HEK293 (cell line): ENCODE results near the gene PRKACG.

Experiments
- CTCF ChIA-PET: fragments of 350-600 bp; formaldehyde crosslinking; extraction: SDS; loops from one replicate; lab custom pipeline; 2021; ENCODE audit warnings: antibody characterized with exemption; lab: Yijun Ruan, JAX
- POLR2A ChIA-PET: fragments of 300-600 bp; formaldehyde crosslinking; extraction: SDS; loops from one replicate; lab custom pipeline; 2020; ENCODE audit warnings: antibody characterized with exemption, inconsistent platforms; lab: Yijun Ruan, JAX
- H3K27ac ChIP-seq: fragments of 200-500 bp; sonication (Bioruptor generic); 2 replicates; pipeline ENCODE4 v1.5.1; 2014; ENCODE audit warnings: low read depth, low read length, control low read depth, inconsistent platforms; ENCODE audit errors: extremely low read depth
- H3K36me3 ChIP-seq, 2 experiments: fragments of 200-500 bp in 1 of 2; sonication (Bioruptor generic) in 1 of 2; 1 replicate in 1 of 2; 2 replicates in 1 of 2; pipeline ENCODE4 v1.5.1; 2014 to 2017; ENCODE audit warnings: inconsistent platforms in 2 of 2, low read length in 2 of 2; ENCODE audit not compliant: control insufficient read depth in 2 of 2, insufficient read depth in 1 of 2
- H3K4me1 ChIP-seq: fragments of 200-500 bp; sonication (Bioruptor generic); 2 replicates; pipeline ENCODE4 v1.5.1; 2014; ENCODE audit warnings: mild to moderate bottlenecking, low read length, inconsistent platforms; ENCODE audit not compliant: control insufficient read depth, insufficient read depth
- H3K4me3 ChIP-seq: 2 replicates; pipeline ENCODE4 v1.5.1; 2011; ENCODE audit warnings: low read depth, mild to moderate bottlenecking, control low read depth, low read length, moderate library complexity
- H3K9me3 ChIP-seq: fragments of 200-500 bp; sonication (Bioruptor generic); 2 replicates; pipeline ENCODE4 v1.5.1; 2014; ENCODE audit warnings: low read depth, low read length, inconsistent platforms; ENCODE audit not compliant: control insufficient read depth, insufficient read depth
- GLI4 ChIP-seq: fragments of 450-650 bp; formaldehyde crosslinking; IDR thresholded peaks from 2 replicates; pipeline ENCODE4 v1.5.1; 2016; ENCODE audit warnings: missing biosample characterization, missing genetic modification characterization
- KLF1 ChIP-seq: fragments of 450-650 bp; formaldehyde crosslinking; IDR thresholded peaks from 2 replicates; pipeline ENCODE4 v1.5.1; 2016; ENCODE audit warnings: missing biosample characterization, missing genetic modification characterization
- KLF8 ChIP-seq: fragments of 450-650 bp; formaldehyde crosslinking; IDR thresholded peaks from 2 replicates; pipeline ENCODE4 v1.5.1; 2016; ENCODE audit warnings: missing biosample characterization, missing genetic modification characterization
- ZNF175 ChIP-seq: fragments of 450-650 bp; formaldehyde crosslinking; IDR thresholded peaks from 2 replicates; pipeline ENCODE4 v1.5.1; 2016; ENCODE audit warnings: missing biosample characterization, missing genetic modification characterization
- ZNF221 ChIP-seq: fragments of 450-650 bp; formaldehyde crosslinking; IDR thresholded peaks from 2 replicates; pipeline ENCODE4 v1.5.1; 2017; ENCODE audit warnings: missing biosample characterization, missing genetic modification characterization, borderline replicate concordance
- ZNF223 ChIP-seq: fragments of 450-650 bp; formaldehyde crosslinking; IDR thresholded peaks from 2 replicates; pipeline ENCODE4 v1.5.1; 2016; ENCODE audit warnings: missing biosample characterization, missing genetic modification characterization
- ZNF239 ChIP-seq: fragments of 450-650 bp; formaldehyde crosslinking; IDR thresholded peaks from 2 replicates; pipeline ENCODE4 v1.5.1; 2016; ENCODE audit warnings: missing biosample characterization, missing genetic modification characterization
- TF ChIP-seq, protein P1 (sequence below): fragments of 450-650 bp; formaldehyde crosslinking; IDR thresholded peaks from 2 replicates; pipeline ENCODE4 v1.5.1; 2016; ENCODE audit warnings: missing biosample characterization, missing genetic modification characterization
- TF ChIP-seq, protein P2 (sequence below): fragments of 450-650 bp; formaldehyde crosslinking; IDR thresholded peaks from 2 replicates; pipeline ENCODE4 v1.5.1; 2017; ENCODE audit warnings: missing biosample characterization, missing genetic modification characterization
- TF ChIP-seq, protein P3 (sequence below): fragments of 450-650 bp; formaldehyde crosslinking; IDR thresholded peaks from 2 replicates; pipeline ENCODE4 v1.5.1; 2016; ENCODE audit warnings: missing biosample characterization, missing genetic modification characterization
- TF ChIP-seq, protein P4 (sequence below): fragments of 450-650 bp; formaldehyde crosslinking; IDR thresholded peaks from 2 replicates; pipeline ENCODE4 v1.5.1; 2017; ENCODE audit warnings: missing biosample characterization, missing genetic modification characterization

Gene PRKACG

DNA sequence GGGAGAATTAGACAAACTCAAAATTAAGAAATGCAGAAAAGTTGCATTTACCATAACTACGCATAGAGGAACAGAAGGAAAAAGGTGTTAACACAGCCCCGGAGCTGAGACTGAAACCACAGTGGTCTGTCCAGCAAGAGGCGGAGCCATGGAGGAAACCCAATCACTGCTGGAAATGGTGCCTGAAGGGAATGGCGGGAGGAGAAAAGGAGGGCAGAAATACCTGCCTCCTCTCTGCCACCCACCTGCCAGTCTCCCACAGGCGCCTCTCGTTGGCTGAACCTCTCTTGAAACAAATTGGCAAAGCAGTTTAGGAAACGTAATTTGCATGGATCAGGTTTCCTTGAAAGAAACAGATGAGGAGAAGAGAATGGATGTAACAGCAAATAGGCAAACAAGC, 9.7 kb upstream of the PRKACG start:
- CTCF ChIA-PET = interaction anchor here (0.8 to 1.1 kb wide), 3 partner anchors 11 to 452 kb away, joined by 3 to 6 read pairs (median 4); no protein-coding TSS in a partner anchor
- H3K4me3 ChIP-seq = no peak overlapping the region
- H3K36me3 ChIP-seq = no peaks in the 10 kb centered on the region
- TF ChIP-seq GLI4 = no peak
- TF ChIP-seq, protein P1, sequence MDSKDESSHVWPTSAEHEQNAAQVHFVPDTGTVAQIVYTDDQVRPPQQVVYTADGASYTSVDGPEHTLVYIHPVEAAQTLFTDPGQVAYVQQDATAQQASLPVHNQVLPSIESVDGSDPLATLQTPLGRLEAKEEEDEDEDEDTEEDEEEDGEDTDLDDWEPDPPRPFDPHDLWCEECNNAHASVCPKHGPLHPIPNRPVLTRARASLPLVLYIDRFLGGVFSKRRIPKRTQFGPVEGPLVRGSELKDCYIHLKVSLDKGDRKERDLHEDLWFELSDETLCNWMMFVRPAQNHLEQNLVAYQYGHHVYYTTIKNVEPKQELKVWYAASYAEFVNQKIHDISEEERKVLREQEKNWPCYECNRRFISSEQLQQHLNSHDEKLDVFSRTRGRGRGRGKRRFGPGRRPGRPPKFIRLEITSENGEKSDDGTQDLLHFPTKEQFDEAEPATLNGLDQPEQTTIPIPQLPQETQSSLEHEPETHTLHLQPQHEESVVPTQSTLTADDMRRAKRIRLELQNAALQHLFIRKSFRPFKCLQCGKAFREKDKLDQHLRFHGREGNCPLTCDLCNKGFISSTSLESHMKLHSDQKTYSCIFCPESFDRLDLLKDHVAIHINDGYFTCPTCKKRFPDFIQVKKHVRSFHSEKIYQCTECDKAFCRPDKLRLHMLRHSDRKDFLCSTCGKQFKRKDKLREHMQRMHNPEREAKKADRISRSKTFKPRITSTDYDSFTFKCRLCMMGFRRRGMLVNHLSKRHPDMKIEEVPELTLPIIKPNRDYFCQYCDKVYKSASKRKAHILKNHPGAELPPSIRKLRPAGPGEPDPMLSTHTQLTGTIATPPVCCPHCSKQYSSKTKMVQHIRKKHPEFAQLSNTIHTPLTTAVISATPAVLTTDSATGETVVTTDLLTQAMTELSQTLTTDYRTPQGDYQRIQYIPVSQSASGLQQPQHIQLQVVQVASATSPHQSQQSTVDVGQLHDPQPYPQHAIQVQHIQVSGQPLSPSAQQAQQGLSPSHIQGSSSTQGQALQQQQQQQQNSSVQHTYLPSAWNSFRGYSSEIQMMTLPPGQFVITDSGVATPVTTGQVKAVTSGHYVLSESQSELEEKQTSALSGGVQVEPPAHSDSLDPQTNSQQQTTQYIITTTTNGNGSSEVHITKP (tag by site-specific recombination) = 0 out of 2 replicates have a peak, but pooled peaks have one; percentile 3
- no peaks in the 10 kb centered on the region for H3K9me3 ChIP-seq
- no peak overlapping the region for H3K27ac ChIP-seq
- H3K4me1 ChIP-seq = no peaks in the 10 kb centered on the region
- POLR2A ChIA-PET = no interaction called here

GRCh38 chr9:69020301-69021145, 6.6 kb upstream of the PRKACG start:
- no peak for TF ChIP-seq ZNF223 (tag by site-specific recombination)
- TF ChIP-seq, protein P2, sequence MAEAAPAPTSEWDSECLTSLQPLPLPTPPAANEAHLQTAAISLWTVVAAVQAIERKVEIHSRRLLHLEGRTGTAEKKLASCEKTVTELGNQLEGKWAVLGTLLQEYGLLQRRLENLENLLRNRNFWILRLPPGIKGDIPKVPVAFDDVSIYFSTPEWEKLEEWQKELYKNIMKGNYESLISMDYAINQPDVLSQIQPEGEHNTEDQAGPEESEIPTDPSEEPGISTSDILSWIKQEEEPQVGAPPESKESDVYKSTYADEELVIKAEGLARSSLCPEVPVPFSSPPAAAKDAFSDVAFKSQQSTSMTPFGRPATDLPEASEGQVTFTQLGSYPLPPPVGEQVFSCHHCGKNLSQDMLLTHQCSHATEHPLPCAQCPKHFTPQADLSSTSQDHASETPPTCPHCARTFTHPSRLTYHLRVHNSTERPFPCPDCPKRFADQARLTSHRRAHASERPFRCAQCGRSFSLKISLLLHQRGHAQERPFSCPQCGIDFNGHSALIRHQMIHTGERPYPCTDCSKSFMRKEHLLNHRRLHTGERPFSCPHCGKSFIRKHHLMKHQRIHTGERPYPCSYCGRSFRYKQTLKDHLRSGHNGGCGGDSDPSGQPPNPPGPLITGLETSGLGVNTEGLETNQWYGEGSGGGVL (tag by site-specific recombination) = no peak
- no peak for TF ChIP-seq ZNF175 (tag by site-specific recombination)
- TF ChIP-seq, protein P3, sequence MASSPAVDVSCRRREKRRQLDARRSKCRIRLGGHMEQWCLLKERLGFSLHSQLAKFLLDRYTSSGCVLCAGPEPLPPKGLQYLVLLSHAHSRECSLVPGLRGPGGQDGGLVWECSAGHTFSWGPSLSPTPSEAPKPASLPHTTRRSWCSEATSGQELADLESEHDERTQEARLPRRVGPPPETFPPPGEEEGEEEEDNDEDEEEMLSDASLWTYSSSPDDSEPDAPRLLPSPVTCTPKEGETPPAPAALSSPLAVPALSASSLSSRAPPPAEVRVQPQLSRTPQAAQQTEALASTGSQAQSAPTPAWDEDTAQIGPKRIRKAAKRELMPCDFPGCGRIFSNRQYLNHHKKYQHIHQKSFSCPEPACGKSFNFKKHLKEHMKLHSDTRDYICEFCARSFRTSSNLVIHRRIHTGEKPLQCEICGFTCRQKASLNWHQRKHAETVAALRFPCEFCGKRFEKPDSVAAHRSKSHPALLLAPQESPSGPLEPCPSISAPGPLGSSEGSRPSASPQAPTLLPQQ (tag by site-specific recombination) = no peak
- no peak for TF ChIP-seq KLF8 (tag by site-specific recombination)
- TF ChIP-seq KLF1 = no peak
- no peak for TF ChIP-seq ZNF239 (tag by site-specific recombination)
- no peak for TF ChIP-seq ZNF221 (tag by site-specific recombination)
- TF ChIP-seq, protein P4, sequence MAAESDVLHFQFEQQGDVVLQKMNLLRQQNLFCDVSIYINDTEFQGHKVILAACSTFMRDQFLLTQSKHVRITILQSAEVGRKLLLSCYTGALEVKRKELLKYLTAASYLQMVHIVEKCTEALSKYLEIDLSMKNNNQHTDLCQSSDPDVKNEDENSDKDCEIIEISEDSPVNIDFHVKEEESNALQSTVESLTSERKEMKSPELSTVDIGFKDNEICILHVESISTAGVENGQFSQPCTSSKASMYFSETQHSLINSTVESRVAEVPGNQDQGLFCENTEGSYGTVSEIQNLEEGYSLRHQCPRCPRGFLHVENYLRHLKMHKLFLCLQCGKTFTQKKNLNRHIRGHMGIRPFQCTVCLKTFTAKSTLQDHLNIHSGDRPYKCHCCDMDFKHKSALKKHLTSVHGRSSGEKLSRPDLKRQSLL (tag by site-specific recombination) = no peak
- no peaks in the 10 kb centered on the region for H3K36me3 ChIP-seq
- H3K9me3 ChIP-seq = no peaks in the 10 kb centered on the region
- POLR2A ChIA-PET = interaction anchor here (0.7 to 0.8 kb wide), 2 partner anchors 15 to 172 kb away, joined by 3 read pairs; partner anchors contain the start of gene FXN
- CTCF ChIA-PET = interaction anchor here (1.6 to 2.7 kb wide), 2 partner anchors 15 to 21 kb away, joined by 7 to 11 read pairs; partner anchors contain the start of gene FXN
- H3K4me3 ChIP-seq = no peak overlapping the region
- H3K4me1 ChIP-seq = no peaks in the 10 kb centered on the region
- no peak overlapping the region for H3K27ac ChIP-seq
